Amniotic stem cell (primary cell): Measurements from ENCODE around the gene RGS10.
"Not testable (repeated sequence)": the region's sequence is repeated elsewhere in the genome, so short reads cannot be mapped to it uniquely, and the experiment has no call there.

ENCODE experiments used
- DNase-seq: peaks from one replicate; lab custom pipeline; 2025; lab: John Stamatoyannopoulos, UW

Gene RGS10

GRCh38 chr10:119468542-119469324, 73.8 kb downstream of the RGS10 start:
- DNase-seq = no peak

- no peak for DNase-seq
These were observed 75.9 kb downstream of the RGS10 start for GRCh38 chr10:119466655-119467054.

DNA sequence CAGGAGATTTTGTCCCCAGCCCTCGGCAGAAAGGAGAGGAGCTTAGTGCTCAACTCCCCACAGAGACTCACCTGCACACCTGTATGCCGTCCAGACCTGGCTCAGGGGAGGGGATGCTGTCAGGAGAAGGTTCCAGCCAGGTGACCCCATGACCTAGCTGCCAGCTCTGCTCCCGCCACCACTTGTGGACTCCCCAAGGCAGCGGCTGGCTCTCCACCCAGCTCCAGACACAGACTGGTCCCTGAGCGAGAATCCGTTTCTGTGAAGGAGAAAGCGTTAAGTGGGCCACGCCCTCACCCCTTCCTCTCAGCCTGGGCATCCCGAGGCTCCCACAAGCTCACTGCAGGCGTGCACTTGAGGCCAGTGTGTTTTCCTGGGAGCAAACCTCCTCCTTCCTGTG, 76.4 kb downstream of the RGS10 start:
- no peak for DNase-seq

- no peak for DNase-seq
These were observed 77.4 kb downstream of the RGS10 start for GRCh38 chr10:119465085-119465484.

DNA sequence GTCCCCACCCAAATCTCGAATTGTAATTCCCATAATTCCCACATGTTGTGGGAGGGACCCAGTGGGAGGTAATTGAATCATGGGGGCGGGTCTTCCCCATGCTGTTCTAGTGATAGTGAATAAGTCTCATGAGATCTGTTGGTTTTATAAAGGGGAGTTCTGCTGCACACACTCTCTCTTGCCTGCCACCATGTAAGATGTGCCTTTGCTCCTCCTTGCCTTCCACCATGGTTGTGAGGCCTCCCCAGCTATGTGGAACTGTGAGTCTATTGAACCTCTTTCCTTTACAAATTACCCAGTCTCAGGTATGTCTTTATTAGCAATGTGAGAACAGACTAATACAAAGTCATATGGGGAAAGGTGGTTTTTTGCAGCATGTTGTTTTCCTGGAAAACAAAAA, 79.3 kb downstream of the RGS10 start:
- DNase-seq = not testable (repeated sequence)

- DNase-seq = no peak
These were observed 79.7 kb downstream of the RGS10 start for GRCh38 chr10:119462773-119463172.

DNA sequence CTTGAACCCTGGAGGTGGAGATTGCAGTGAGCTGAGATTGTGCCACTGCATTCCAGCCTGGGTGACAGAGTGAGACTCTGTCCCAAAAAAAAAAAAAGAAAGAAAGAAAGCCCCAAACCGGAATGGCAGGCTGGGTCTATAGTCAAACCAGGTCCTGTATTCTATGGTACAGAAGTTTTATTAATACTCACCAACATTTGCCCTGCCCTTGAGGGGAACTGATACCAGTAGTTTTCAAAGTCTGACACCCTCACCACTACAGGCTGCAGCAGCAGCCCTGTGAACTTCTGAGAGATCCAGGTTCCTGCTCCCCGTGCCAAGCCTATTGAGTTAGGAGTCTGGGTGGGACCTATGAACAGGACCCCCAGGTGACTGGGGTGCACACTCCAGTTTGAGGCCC, 80.6 kb downstream of the RGS10 start:
- DNase-seq = no peak

DNA sequence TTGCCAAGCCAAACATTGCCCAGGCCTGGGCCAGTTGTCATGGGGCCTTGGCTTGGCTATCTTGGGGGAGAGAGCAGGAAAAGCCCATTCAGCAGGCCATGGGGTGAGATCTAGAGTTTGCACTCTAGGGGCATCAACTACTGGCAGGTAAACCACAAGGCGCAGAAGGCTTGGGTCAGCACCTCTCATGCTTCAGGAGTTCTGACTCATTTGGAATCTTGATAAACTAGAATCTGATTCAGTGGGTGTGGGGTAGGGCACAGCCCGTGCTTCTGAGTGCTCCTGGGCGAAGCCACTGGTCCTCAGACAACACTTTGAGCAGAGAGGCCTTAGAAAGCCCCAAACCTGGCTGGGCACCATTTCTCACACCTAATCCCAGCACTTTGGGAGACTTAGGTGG, 81.1 kb downstream of the RGS10 start:
- DNase-seq = no peak

DNA sequence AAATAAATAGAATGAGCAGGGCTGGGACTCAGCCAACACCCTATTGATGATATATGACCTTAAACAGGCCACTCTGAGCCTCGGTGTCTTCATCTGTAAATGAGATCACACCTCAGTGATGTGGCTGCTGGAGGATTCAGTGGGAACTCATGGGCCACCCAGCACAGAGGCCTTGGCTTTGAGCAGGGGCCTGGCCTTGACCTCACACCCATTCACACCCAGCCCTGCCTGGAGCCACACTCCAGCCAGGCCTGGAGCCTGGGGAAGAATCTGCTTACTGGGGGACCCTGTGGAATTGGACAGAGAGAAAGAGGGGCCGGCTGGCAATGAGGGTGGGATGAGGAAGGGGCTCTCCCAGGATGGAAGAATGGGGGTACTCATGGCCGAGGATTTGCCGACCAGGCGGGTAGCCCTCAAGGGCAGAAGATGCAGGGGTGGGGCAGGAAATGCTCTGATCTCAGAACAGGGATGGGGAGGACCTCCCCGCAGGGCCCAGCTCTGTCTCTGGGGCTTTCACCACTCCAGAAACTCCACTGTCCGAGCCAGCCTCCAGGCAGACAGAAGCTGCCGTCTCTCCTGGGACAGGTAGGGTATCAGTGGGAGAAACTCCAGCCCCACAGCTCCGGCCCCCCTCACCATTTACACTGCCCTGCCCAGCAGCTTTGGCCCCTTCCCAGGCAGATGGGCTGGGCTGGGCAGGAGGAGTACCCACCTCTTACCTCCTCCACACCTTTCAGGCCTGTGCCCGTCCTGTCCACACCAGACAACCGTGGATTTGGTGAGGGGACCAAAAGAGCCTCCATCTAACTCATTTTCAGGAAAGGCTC, 81.9 kb downstream of the RGS10 start:
- DNase-seq = no peak

DNA sequence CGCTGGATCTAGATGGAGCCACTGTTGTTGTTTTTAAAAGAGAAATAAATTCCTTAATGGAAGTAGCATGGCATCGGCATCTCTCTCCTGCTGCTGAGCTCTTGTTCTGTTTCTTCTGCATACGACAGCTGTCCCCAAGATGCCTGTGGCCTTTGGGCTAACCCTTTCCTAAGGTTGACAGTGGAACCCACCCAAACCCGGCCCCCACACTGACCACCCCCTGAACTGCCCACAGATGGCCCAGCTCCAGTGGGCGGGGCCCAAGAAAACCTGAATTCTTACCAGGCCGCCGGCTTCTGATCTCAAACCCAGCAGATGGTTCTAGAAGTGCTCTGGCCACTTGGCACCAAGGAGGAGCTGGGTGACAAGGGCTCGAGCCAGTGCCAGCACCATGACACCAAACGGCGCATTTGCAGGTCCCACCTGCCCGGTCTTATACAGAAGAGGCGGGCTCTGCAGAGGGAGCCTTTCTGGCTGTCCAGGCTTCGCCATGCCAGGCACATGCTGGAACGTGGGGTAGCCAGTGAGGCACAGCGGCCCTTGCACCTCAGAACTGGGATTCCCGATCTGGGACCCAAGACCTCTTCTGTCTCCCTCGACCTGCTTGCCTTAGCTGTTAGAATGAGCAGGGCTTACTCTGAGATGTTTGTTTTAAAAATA, 82.7 kb downstream of the RGS10 start:
- DNase-seq = no peak

DNA sequence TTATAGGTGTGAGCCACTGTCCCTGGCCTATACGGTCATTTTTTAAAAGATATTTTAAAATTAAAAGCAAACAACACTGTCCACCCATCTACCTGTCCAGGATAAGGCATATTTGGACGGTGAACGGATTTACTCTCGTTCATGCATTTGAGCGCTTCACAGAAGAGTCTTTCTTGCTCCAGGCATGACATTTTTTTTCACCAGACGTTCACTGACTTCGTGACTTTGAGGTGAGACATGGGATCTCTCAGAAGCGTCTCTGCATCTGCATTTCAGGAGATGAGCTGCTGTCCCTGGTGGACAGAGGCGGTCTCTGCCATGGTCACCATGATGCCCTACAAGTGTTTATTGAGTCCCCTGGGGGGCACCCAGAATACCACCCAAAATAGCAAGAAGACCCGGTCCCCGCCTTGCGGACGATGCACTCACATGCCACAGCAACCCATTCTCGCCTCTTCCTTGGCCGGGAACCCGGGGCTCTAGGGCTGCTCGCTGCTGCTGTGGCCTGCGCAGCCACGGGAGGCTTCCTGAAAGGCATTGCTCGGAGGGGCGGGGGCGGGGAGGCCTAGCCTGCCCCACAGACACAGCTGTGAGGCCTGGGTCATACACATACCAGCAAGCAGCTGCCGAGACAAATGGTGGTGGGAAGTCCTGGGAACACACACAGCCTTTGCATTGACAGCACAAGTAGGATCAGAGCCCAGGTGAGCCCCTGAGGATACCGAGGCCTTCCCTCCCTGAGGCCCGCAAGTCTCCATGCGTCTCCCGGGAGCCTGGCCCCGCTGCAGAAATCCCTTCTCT, 84.4 kb downstream of the RGS10 start:
- DNase-seq = no peak

GRCh38 chr10:119456435-119456810, 86.1 kb downstream of the RGS10 start:
- DNase-seq = no peak

- DNase-seq = no peak
These were observed 86.7 kb downstream of the RGS10 start for GRCh38 chr10:119455609-119456434.

GRCh38 chr10:119454990-119455389, 87.5 kb downstream of the RGS10 start:
- DNase-seq = no peak

DNA sequence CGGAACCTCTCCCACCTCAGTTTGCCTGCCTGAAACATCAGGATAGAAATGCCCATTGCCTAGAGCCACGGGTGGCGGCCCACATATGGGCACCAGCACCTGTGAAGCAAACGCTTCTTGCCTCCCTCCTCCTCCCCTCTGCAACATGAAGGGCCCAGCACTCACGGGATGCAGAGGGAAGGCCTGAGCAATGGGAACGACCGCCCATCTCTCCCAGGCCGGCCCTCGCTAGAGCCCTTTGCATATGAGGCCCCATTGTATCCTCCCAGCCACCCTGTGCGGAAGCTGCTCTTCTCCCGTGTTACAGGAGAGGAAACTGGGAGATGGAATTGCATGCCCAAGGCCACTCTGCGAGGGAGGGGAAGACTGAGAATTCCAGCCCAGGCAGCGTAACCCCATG, 88.2 kb downstream of the RGS10 start:
- no peak for DNase-seq

DNA sequence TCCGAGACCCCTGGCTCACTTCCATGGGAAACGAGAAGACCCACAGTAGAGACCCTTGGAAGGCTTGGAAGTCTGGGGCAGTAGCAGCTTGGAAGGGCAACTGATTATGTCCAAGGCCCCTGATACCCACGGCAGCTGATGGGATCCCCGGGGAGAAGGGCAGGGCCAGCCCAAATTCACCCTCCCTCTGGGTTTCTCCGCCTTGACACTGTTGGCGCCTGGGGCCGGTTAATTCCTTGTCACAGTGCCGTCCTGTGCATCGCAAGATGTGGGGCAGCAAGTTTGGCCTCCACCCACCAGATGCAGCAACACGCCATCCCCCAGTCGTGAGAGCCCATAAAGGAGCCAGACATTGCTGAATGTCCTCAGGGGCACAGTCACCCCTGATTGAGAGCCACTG, 89.2 kb downstream of the RGS10 start:
- DNase-seq = no peak

GRCh38 chr10:119452396-119452795, 90.1 kb downstream of the RGS10 start:
- DNase-seq = no peak

GRCh38 chr10:119451300-119451896, 91.1 kb downstream of the RGS10 start:
- DNase-seq = no peak

GRCh38 chr10:119450606-119451299, 91.8 kb downstream of the RGS10 start:
- no peak for DNase-seq
